ENCODE measurements around the gene MPPE1.
"Not testable (repeated sequence)": the region's sequence is repeated elsewhere in the genome, so short reads cannot be mapped to it uniquely, and the experiment has no call there.

MPPE1 gene, protein sequence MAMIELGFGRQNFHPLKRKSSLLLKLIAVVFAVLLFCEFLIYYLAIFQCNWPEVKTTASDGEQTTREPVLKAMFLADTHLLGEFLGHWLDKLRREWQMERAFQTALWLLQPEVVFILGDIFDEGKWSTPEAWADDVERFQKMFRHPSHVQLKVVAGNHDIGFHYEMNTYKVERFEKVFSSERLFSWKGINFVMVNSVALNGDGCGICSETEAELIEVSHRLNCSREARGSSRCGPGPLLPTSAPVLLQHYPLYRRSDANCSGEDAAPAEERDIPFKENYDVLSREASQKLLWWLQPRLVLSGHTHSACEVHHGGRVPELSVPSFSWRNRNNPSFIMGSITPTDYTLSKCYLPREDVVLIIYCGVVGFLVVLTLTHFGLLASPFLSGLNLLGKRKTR

DNA sequence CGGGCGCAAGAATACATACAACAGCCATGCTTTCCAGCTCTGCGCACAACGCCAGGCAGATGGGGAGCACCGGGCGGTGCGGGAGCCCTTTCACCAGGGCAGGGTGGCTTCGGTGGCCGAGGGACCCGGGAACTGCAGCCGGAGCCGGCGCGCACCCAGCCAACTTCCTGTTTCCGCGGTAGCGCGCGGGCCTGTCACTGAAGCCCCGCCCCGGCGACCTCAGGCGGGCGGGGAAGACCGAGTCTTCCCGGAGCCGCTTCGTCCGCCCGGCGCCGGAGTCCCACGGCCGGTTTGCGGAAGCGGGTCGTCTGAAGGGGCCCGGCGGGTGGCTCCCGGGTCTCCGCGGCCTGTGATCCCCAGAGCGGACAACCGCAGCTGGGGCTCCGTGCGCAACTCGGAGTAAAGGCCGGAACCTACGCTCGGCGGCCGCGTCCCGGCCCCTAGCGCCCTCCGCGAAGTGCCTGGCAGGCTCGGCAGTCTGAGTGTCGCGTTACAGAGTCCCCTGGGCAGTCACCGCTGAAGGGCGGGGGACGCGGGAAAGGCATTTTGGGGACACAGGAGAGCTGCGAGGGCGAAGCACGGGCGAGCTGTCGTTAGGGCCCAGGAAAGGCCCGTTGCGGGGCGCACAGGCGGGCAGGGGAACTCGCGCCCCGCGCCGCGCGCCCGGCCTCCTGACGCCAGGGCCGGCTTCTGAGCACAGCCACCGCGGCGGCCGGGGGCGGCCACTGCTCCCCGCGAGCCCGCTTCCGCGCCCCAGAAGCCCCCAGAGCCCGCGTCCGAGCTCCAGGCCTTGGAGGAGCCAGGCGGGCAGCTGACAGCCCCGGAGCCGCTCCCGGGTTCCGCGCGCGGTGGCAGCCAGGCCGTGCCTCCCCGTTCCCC lies at the start of gene MPPE1:
MPPE1 (minus strand) TSS at position 136 of the 879 bp plus-strand sequence. CDS start 11,053 bp downstream, outside the sequence.
- peak; percentile 50 to 92 (median 79) for DNase-seq

DNA sequence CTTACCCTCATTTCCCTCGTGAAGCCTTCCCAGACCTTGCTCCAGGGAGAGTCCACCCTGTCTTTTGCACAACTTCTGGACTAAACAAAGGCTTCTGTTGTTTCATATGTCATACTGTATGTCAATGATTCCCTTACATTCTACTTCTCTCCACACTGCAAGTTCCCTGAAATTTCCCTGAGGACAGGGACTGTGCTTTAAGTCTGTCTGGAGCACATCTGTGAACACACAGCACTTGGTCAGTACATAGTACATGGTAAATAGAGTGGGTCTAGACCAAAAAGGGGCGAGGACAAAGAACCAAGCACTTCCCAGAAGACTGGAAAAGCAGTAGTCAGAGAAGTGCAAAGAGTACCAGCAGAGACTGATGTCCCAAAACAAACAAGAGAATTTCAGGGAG lies 49.5 kb upstream of the MPPE1 start:
- no peak for DNase-seq

DNA sequence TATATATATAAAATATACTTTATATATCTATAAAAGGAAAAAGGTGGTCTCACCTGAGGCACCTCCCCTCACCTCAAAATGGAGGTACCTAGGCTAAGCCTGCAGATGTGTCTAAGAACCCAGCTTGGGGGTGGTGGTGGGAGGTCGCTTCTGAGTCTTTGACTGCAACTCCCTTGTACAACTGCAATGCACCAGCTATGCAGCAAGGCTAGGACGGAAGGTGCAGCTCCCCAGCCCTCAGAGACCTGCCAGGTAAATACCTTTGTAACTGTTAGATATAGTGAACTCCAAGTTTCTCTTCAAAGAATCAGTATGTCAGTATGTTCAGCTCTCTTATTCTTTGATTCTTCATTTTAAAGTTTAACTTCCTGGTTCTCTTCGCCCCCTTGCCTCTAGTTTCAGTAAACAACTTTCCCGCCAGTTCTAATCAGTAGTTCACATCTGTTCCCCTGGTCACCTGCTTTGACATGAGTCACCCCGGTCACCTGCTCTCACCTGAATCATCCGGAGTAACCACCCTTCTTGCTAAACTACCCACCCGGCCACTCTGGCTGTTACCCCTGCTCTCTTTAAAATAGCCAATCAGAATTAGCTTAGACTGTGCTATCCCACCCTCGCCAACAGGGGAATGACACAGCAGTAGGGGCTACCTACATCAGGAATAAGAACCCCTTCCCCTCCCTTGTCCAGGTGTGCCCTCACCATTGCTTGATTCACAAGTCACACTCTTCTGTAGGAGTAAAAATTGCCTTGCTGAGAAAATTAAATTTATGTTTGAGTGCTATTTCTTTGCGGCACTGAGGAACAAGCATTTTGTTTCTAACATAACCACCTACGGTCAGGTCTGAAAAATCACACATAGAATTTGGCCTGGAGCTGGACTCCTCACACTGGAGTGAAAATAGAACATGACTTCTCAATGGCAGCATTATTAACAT lies 48.5 kb upstream of the MPPE1 start:
- DNase-seq, result no peak

DNA sequence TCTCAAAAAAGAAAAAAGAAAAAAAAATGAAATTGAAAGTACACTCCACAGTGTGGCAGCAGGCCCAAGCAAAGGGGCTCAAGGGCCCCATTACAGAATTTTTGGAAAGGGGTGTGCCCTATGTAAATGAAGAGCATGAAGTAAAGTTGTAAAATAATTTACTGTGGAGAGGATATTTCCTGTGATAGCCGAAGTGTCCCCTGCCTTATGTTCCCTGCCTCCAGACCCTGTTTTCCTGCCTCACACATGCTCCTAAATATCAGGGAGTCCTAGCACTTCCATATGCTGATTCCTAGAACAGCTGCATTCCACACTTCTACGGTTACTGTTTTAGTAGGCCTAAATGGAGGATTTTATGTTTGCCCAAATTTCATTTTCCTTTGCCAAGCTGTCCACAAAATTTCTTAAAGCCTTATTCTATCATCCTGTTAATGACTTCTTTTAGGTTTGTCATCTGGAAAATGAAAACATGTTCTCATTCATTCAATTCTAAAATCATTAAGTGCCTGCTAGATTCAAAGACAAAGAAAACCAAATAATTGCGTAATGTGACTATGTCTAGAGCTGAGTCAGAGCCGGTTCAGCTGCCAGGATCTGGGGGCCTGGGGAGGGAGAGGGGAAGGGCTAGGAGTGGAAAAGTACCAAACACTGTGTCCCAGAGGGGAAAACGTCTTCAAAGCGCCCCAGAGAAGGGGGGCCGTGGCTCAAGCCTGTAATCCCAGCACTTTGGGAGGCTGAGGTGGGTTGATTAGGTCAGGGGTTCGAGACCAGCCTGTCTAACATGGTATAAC lies 47.3 kb upstream of the MPPE1 start:
- DNase-seq, result peak in 34 of 51 donors; percentile 2 to 77 (median 37)

DNA sequence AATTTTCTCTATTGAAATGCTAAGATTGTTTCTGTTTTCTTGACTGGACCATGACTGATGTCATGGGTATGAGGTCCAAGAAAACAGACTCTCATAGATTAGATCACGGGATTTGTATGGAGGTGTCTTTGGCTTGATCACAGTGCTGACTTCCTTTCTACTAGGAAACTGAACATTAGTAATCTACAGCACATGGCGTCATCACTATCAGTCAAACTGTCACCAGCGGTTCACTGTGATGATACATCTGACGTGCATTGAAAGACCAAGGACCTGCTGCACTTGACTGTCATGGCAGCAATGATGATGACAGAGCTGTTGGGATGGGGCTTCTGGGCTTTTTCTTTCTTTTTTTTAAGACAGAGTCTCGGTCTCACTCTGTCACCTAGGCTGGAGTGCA lies 45.0 kb upstream of the MPPE1 start:
- no peak for DNase-seq

DNA sequence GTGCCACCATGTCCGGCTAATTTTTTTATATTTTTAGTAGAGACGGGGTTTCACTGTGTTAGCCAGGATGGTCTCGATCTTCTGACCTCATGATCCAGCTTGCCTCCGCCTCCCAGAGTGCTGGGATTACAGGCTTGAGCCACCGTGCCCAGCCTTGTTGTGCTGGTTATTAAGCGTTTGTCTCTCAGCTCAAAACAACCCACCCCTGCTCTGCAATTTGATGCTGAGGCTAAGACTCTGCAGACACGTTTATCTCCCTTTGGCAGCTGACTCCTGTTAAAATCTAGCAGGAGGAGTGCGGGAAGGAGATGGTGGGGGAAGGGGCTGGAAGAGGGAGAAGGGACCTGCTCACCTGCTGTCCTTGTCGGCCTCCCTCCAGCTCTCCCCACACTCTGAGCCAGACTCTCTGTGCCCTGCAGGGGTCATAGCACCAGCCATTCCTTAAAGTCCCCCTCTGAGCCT lies 43.3 kb upstream of the MPPE1 start:
- no peak for DNase-seq

DNA sequence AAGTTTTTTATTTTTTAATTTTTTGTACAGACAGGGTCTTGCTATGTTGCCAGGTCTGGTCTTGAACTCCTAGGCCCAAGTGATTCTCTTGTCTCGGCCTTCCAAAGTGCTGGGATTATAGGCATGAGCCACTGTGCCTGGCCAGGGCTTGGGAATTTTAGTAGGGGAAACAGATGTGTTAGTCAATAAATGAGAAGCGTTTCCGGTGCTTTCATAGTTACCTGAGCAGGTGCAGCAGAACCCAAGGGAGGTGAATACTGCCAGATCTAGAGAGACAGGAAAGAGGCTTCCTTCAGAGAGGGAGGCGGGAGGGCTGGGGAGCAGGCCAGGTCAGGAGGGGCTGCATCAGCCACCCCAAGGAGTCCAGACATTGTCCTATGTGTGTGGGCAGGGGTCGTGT lies 42.7 kb upstream of the MPPE1 start:
- no peak for DNase-seq

DNA sequence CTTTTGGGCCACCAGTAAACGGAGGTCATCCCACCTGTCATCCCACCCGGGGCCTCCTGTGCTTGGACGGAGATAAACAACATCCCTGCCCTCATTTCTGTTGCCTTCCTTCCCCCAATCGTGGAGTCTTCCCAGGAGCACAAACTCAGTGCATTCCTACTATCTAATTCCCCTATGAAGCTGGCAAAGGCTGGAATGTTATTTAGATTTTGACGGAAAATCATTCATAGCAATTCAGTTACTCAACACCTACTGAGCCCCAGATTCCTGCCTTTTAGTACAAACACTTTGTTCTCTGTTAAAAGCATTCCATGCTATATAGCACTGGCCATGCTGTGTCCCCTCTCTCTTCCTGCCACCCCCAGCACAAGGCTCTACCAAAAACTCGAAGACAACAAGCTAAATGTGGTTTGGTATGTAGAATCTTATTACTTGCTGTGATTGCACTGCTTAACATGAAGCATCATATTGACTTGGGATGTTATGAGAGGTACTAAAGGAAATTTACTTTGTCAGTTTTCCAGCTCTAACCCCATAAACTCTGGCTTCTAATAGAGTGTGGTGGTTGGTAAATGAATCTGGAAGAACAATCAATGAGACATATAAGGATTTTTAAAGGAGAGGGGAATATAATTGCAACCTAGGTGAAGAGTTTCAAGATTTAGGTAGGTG lies 40.9 kb upstream of the MPPE1 start:
- no peak for DNase-seq

DNA sequence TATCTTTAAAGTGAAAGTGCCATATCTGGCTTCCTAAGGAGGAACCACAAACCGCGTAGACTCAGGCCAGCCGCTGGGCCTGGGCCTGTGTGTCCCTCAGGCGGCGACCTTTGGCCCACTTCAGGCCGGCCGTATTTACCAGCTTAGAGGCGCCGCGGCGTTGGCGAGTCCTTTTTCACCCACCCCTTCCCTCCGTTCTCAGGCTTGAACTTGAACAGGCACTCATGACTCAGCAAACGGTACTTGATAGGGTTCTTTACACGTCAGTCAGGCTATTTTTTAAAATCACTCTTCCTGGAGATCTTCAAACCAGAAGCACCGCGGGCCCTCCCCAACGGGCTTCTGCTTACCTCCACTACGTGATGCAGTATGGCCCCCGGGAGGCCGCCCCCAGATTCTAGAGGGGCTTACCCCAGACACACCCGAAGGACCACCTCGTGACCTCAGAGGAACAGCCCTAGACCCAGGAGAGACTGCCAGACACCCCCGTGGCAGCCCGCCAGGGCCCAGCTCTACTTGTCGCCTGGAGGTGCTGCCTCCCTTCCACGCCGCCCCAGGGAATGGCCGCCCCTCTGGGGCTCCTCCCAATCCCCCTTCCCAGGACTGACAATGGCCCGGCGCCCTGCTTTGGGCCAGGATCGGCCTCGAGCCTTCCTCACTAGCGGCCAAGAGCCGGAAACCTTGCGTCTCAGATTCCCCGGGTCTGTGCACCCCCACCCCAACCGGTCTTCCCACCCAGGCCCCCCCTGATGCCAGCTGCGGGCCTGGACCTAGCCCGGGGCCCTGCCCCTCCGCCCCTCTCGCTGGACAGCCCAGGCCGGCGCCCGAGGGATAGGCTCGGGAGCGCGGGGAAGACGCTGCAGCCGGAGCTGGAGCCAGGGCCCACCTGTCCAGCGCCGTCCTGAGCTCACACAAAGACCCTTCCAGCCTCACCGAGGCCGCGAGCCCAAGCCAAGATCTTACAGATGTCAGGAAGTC lies 39.4 kb upstream of the MPPE1 start:
- peak; percentile 10 to 86 (median 70) for DNase-seq

DNA sequence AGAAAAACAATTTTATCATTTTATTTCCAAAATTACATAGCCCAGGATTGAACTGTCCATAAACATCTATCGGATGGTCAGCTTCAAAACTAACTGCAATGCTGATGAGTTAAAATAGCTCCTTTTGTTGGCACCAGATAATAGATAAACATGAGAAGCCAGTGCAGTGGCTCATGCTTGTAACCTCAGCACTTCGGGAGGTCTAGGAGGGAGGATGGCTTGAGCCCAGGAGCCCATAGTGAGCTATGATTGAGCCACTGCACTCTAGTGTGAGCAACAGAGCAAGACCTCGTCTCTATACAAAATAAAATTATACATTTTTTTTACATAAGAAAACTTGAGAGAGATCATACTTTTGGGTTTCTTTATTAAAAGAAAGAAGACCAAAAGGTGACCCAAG lies 38.6 kb upstream of the MPPE1 start:
- no peak for DNase-seq

DNA sequence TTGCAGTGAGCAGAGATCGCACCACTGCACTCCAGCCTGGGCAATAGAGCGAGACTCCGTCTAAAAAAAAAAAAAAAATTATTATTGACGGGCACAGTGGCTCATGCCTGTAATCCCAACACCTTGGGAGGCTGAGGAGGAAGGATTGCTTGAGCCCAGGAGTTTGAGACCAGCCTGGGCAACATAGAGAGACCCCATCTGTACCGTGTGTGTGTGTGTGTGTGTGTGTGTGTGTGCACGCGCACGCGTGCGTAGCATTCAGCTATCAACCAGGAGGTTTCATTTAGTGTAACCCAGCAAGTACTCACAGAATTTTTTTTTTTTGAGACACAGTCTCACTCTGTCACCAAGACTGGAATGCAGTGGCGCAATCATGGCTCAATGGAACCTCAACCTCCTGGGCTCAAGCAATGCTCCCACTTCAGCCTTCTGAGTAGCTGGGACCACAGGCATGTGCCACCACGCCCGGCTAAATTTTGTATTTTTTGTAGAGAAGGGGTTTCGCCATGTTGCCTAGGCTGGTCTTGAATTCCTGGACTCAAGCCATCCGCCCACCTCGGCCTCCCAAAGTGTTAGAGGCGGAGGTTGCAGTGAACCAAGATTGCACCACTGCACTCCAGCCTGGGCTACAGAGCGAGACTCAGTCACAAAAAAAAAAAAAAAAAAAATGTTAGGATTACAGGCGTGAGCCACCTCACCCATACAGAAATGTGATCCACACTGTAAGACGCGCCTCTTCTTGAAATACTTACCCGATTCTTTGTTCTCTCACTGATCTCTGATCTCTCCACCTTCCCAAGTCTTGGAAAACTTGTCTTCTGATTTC lies 37.9 kb upstream of the MPPE1 start:
- DNase-seq, result not testable (repeated sequence)

DNA sequence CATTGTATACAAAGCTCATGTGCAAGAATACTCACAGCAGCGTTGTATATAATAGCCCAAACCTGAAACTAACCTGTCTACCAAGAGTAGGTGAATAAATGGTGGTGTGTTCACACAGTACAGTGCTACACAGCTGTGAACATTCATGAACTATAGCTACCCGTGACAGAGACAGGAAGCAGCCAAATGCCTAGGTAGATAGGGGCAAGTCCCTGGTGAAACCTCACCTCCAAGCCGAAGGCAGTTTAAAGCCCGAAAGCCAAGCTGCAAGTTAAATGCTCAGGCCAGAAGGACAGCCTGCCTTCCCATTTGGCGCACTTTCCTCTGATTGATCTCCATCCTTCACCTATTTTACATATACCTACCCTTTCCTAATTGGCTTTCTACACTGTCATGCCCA lies 36.7 kb upstream of the MPPE1 start:
- no peak for DNase-seq

DNA sequence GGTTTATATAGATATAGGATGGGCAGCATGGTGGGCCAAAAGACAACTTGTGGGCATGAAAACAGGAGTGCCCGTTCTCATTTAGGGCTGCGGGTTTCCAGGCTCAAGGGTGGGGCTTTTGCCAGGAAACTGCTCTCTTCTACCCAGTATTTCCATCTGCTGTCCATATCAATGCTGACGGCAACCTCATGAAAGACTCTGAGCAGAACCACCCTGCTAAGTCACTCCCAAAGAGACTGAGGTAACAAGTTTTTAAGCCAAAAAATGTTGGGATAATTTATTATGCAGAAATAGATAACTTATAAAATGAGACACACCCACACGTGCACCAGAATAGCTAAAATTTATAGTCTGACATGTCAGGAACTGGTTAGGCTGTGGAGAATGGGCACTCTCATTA lies 36.1 kb upstream of the MPPE1 start:
- no peak for DNase-seq

DNA sequence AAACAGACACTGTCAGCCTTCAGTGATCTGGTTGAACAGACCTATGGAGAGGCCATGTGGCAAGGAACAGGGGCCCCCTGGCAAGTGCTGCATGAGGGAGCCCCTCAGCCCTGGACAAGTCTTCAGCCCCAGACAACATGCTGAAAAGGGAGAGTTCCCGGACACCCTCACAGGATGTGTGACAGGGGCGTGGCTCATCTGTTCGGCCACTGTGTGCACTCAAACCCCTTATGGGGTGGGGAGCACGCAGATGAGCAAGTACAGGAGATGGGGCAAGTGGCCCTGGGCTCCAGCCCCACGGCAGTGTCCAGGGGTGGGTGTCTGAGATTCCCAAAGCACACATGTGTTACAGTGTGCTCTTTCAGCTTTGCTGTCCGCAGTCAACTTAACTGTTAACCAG lies 35.4 kb upstream of the MPPE1 start:
- no peak for DNase-seq

DNA sequence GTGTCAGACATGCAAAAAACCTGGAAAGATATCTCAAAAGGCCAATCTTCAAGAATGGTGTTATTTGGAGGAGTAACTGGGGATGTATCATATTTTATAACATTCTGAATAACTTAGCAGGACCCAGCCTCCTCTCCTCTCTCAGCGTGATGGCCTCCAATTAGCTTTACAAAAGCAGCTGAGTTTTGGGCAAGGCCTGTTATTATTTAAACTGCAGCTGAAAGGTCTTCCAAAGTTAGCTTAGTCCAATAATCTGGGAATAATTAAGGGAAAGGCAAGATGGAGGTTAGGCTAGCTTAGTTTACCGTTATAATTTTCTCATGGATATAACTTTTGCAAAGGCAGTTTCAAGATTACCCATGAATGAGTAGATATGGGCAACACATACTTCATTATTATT lies 32.8 kb upstream of the MPPE1 start:
- DNase-seq, result no peak

DNA sequence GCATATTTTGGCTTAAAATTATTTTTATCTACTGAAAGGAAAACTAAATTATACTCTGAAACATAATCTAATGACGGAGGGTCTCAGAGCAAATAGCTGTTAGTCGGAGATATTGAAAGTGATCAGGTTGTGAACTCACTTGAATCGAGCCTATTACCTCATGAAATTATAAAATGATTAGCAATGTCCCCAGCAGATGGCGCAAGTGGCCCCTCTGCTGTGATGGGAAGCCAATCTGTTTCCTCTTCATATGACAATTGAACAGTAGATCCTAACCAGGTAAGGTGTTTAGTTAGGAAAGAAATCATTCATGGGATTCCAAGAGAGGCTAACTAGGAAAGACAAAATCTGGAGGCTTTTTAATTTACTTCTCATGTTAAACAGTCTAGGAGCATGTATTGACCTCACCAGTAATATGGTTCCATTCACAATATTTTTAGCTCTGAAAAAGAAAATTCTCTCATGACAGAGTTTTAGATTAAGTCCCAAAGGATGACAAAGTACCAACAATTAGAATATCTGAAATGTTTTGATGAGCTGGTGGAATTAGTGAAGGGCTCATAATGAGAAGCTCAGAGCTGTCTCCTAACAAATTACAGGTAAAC lies 29.9 kb upstream of the MPPE1 start:
- DNase-seq, result peak in 41 of 51 donors; percentile 1 to 78 (median 42)

DNA sequence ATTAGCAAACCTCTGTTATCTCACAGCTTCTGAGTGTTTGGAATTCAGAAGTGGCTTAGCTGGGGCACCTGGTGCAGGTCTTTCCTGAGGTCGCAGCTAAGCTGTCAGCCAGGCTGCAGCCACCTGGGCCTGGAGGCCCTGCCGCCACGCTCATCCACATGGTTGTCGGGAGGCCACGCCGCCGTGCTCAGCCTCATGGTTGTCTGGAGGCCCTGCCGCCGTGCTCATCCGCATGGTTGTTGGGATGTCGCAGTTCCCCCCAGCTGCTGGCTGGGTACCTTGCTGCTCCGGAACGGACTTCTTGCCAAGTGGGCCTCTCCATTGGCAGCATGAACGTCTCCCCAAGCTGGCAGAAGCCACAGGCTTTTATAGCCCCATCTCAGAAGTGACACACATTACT lies 24.3 kb upstream of the MPPE1 start:
- no peak for DNase-seq
